T-helper 1 cell treated with Interleukin-12 subunit alpha and Interleukin-12 subunit beta and Interleukin-4 antibody, amounts not matched to agents 30 μg/mL and 1 μg/mL, for 36 hours (primary cell): Measurements from ENCODE around the gene THAP12.

Source experiments
- H3K27ac Mint-ChIP-seq: one replicate; pipeline ENCODE4 v1.8.0; 2021; ENCODE audit warnings: mild to moderate bottlenecking, mixed read lengths
- H3K27me3 Mint-ChIP-seq: one replicate; pipeline ENCODE4 v1.8.0; 2021; ENCODE audit warnings: low read depth, mixed read lengths
- H3K36me3 Mint-ChIP-seq: one replicate; pipeline ENCODE4 v1.8.0; 2021; ENCODE audit warnings: low read depth, mixed read lengths
- H3K4me1 Mint-ChIP-seq: one replicate; pipeline ENCODE4 v1.8.0; 2021; ENCODE audit warnings: low read depth, mixed read lengths
- H3K4me3 Mint-ChIP-seq: one replicate; pipeline ENCODE4 v1.8.0; 2021; ENCODE audit warnings: mild to moderate bottlenecking, moderate library complexity, mixed read lengths
- H3K9me3 Mint-ChIP-seq: one replicate; pipeline ENCODE4 v1.8.0; 2021; ENCODE audit warnings: mixed read lengths

Gene THAP12

DNA sequence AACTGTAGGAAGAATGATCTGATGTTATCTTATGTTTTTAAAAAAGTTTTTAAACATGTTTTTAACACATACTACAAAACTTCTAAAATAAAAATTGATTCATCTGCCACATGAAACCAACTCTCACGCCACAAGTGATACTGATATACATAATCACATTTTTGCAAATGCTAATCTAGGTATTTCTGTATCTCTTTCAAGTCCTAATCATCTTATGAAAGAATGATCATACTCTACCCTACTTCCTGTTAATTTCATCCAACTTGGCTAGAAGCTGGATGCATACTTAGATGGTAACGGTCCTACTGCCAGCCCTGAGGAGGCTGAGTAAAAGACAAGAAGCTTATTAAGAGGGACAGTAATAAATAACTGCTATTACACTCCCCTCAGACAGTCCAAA lies 19.2 kb downstream of the THAP12 start:
- Mint-ChIP-seq H3K36me3 (peaks cover 29% of the 10 kb centered on the region), H3K4me3 (no peak overlapping the region), H3K4me1 (peaks cover 13% of the 10 kb centered on the region), H3K27me3 (no peaks in the 10 kb centered on the region), H3K9me3 (no peaks in the 10 kb centered on the region), H3K27ac (no peak overlapping the region)

DNA sequence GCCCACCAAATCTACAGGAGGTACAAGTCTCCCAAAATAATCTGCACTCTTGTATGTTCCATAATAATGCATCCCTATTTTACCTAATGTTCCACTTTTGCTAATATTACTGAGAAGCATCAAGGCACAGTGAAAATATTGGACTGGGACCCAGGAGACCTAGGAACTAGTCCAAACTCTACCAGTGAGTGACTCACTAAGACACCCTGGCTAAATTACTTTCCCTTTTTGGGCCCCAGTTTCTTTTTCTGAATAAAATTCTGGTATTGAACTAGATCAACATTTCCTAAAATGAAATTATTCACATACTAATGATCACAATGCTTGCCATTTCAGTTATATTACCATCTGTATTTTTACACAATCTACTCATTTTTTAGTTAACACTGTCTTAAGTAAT lies 19.6 kb downstream of the THAP12 start:
- Mint-ChIP-seq H3K27ac (no peak overlapping the region), H3K4me3 (no peak overlapping the region), H3K36me3 (peaks cover 31% of the 10 kb centered on the region), H3K4me1 (peaks cover 13% of the 10 kb centered on the region), H3K9me3 (no peaks in the 10 kb centered on the region), H3K27me3 (no peaks in the 10 kb centered on the region)

DNA sequence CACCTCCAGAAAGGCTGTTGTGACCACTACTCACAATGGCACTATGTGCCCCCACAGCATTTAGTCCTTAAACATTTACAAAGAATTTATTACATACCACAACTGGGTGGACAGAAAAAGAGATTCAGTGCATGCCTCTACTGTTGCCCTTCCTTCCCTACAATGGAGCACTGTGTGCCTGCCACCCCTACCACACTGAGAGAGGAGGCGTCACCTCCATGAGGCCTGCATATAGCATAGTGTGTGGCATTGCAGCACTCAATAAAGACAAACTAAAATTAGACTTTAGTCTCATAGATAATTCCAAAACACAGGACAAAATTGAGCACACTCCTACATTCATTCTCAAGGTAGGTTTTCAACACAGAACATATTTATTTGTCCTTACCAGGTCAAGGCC lies 25.8 kb downstream of the THAP12 start:
- H3K27me3 Mint-ChIP-seq = no peaks in the 10 kb centered on the region
- H3K9me3 Mint-ChIP-seq = peaks cover 14% of the 10 kb centered on the region
- no peak overlapping the region for H3K27ac Mint-ChIP-seq
- H3K36me3 Mint-ChIP-seq = peaks cover 59% of the 10 kb centered on the region
- peaks cover 1% of the 10 kb centered on the region for H3K4me1 Mint-ChIP-seq
- no peak overlapping the region for H3K4me3 Mint-ChIP-seq

- Mint-ChIP-seq H3K27ac (no peak overlapping the region), H3K4me1 (peaks cover 1% of the 10 kb centered on the region), H3K4me3 (no peak overlapping the region), H3K9me3 (peaks cover 4% of the 10 kb centered on the region), H3K27me3 (no peaks in the 10 kb centered on the region), H3K36me3 (peaks cover 29% of the 10 kb centered on the region)
These were observed 32.6 kb downstream of the THAP12 start for GRCh38 chr11:76348348-76348747.

DNA sequence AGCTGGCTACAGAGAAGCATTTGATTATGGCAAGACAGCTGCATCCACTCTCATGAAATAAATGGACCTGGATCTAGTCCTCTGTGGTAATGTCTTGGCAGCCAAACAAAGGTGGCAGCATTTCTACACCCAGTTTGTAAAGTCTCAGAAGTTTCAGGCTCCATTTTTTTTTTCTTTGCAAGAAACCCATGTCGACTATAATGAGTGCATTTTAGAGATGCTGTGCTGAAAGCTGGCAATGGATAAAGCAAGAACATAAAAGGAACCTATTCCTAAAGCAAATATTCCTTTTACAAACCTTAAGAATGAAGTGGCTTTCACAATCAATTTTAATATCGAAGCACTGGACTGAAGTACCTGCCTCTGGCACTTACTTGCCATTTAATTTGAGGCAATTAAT lies 33.5 kb downstream of the THAP12 start:
- Mint-ChIP-seq H3K27me3 (no peaks in the 10 kb centered on the region), H3K27ac (no peak overlapping the region), H3K9me3 (no peaks in the 10 kb centered on the region), H3K36me3 (peaks cover 20% of the 10 kb centered on the region), H3K4me3 (no peak overlapping the region), H3K4me1 (no peaks in the 10 kb centered on the region)

- Mint-ChIP-seq H3K4me1 (peaks cover 12% of the 10 kb centered on the region), H3K36me3 (peaks cover 6% of the 10 kb centered on the region), H3K9me3 (peaks cover 24% of the 10 kb centered on the region), H3K4me3 (no peak overlapping the region), H3K27ac (peak overlapping the region; percentile 59), H3K27me3 (no peaks in the 10 kb centered on the region)
These were observed 41.7 kb downstream of the THAP12 start for GRCh38 chr11:76339221-76339620.

GRCh38 chr11:76337923-76338322 lies 43.0 kb downstream of the THAP12 start:
- no peaks in the 10 kb centered on the region for H3K27me3 Mint-ChIP-seq
- H3K27ac Mint-ChIP-seq = no peak overlapping the region
- no peak overlapping the region for H3K4me3 Mint-ChIP-seq
- peaks cover 6% of the 10 kb centered on the region for H3K36me3 Mint-ChIP-seq
- H3K4me1 Mint-ChIP-seq = peaks cover 12% of the 10 kb centered on the region
- H3K9me3 Mint-ChIP-seq = peaks cover 27% of the 10 kb centered on the region

GRCh38 chr11:76337469-76337868 lies 43.5 kb downstream of the THAP12 start:
- Mint-ChIP-seq H3K36me3 (peaks cover 6% of the 10 kb centered on the region), H3K4me1 (peaks cover 12% of the 10 kb centered on the region), H3K4me3 (no peak overlapping the region), H3K27me3 (no peaks in the 10 kb centered on the region), H3K27ac (no peak overlapping the region), H3K9me3 (peaks cover 27% of the 10 kb centered on the region)

- H3K27ac Mint-ChIP-seq = no peak overlapping the region
- peaks cover 12% of the 10 kb centered on the region for H3K4me1 Mint-ChIP-seq
- H3K9me3 Mint-ChIP-seq = peaks cover 27% of the 10 kb centered on the region
- no peaks in the 10 kb centered on the region for H3K27me3 Mint-ChIP-seq
- H3K36me3 Mint-ChIP-seq = peaks cover 6% of the 10 kb centered on the region
- H3K4me3 Mint-ChIP-seq = no peak overlapping the region
These were observed 44.3 kb downstream of the THAP12 start for GRCh38 chr11:76336597-76336996.

GRCh38 chr11:76335842-76336241 lies 45.1 kb downstream of the THAP12 start:
- Mint-ChIP-seq H3K27ac (no peak overlapping the region), H3K4me1 (peaks cover 12% of the 10 kb centered on the region), H3K36me3 (peaks cover 6% of the 10 kb centered on the region), H3K27me3 (no peaks in the 10 kb centered on the region), H3K9me3 (peaks cover 27% of the 10 kb centered on the region), H3K4me3 (no peak overlapping the region)

GRCh38 chr11:76334826-76335389 lies 46.0 kb downstream of the THAP12 start:
- Mint-ChIP-seq H3K4me1 (peaks cover 12% of the 10 kb centered on the region), H3K9me3 (peaks cover 27% of the 10 kb centered on the region), H3K36me3 (peaks cover 6% of the 10 kb centered on the region), H3K27ac (no peak overlapping the region), H3K27me3 (no peaks in the 10 kb centered on the region), H3K4me3 (no peak overlapping the region)

DNA sequence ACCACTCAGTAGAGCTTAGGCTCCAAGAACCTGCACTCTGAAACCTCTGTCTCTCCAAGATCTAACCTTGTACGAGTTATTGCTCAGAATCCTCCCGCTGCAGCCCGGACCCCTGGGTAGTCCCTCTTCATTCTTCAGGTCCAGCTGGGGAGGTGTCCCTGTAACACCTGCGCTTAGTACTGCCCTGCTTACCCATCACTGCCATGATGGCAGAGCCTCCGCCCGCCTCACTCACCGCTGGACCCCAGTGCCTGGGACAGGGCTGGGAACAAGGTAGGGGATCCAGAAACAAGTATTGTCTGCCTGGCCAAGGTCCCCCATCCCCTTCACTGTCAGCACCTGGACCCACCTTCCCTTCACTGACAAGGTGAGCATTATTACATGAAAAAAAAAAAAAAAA lies 50.3 kb downstream of the THAP12 start:
- peaks cover 7% of the 10 kb centered on the region for H3K27me3 Mint-ChIP-seq
- no peaks in the 10 kb centered on the region for H3K4me1 Mint-ChIP-seq
- H3K27ac Mint-ChIP-seq = no peak overlapping the region
- no peak overlapping the region for H3K4me3 Mint-ChIP-seq
- H3K36me3 Mint-ChIP-seq = peaks cover 2% of the 10 kb centered on the region
- peaks cover 16% of the 10 kb centered on the region for H3K9me3 Mint-ChIP-seq

GRCh38 chr11:76329983-76330382 lies 50.9 kb downstream of the THAP12 start:
- Mint-ChIP-seq H3K4me1 (no peaks in the 10 kb centered on the region), H3K27me3 (peaks cover 13% of the 10 kb centered on the region)

DNA sequence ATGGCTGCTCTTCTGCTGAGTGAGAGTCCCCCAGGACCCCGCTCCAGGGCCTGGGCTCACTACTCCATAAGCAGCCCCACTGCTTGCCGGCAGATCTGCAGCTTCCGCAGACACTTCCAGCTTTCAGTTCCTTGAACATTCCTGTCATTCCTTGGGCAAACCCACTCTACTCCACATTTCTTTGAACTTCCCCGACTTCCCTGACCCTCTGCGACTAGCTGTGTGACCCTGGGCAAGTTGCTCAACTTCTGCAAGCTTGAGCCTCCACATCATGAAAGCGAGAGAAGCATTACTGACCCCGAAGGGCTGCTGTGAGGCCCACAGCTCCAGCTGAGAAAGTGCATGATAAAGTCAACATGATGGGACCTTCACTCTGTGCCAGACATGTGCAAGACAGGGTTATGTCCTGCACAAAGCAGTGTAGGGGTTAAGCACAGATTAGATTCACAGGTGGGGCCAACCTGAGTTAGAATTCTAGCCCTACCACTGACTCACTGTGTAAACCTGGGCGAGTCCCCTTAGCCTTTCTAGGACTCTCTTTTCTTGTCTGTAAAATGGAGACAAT lies 51.8 kb downstream of the THAP12 start:
- Mint-ChIP-seq H3K27me3 (peaks cover 19% of the 10 kb centered on the region), H3K4me1 (no peaks in the 10 kb centered on the region), H3K9me3 (peaks cover 2% of the 10 kb centered on the region)

More at GRCh38 chr11:76329983-76330382, 50.9 kb downstream of the THAP12 start:
- Mint-ChIP-seq H3K27ac (no peak overlapping the region), H3K4me3 (no peak overlapping the region), H3K9me3 (peaks cover 10% of the 10 kb centered on the region), H3K36me3 (peaks cover 2% of the 10 kb centered on the region)

GRCh38 chr11:76327756-76328388 lies 53.1 kb downstream of the THAP12 start:
- H3K27ac Mint-ChIP-seq = no peak overlapping the region

More for the DNA sequence above, 51.8 kb downstream of the THAP12 start:
- H3K27ac Mint-ChIP-seq = no peak overlapping the region
- H3K36me3 Mint-ChIP-seq = no peaks in the 10 kb centered on the region
- H3K4me3 Mint-ChIP-seq = no peak overlapping the region

More at GRCh38 chr11:76327756-76328388, 53.1 kb downstream of the THAP12 start:
- no peaks in the 10 kb centered on the region for H3K9me3 Mint-ChIP-seq
- peaks cover 32% of the 10 kb centered on the region for H3K27me3 Mint-ChIP-seq
- no peak overlapping the region for H3K4me3 Mint-ChIP-seq
- H3K4me1 Mint-ChIP-seq = peaks cover 7% of the 10 kb centered on the region
- H3K36me3 Mint-ChIP-seq = no peaks in the 10 kb centered on the region
